Endothelial cell of hepatic sinusoid (primary cell): Measurements from ENCODE around the gene HDAC4.

ENCODE experiments used
- in situ Hi-C: cut with HindIII; loops from 2 replicates; pipeline ENCODE4 v1.10.0; 2017; ENCODE audit warnings: low sequenced_read_pairs

HDAC4 gene

GRCh38 chr2:239197146-239197545 lies 203.7 kb downstream of the HDAC4 start:
- in situ Hi-C loops, result no loop called here

GRCh38 chr2:239196474-239197021 lies 204.3 kb downstream of the HDAC4 start:
- in situ Hi-C loops, result no loop called here

- in situ Hi-C loops, result no loop called here
Observed at GRCh38 chr2:239195992-239196391, 204.8 kb downstream of the HDAC4 start.

- in situ Hi-C loops, result no loop called here
Observed at GRCh38 chr2:239195318-239195871, 205.4 kb downstream of the HDAC4 start.

- in situ Hi-C loops, result loop anchor here (5.0 kb wide), 1 partner anchor 57 kb away; no protein-coding TSS in a partner anchor
Observed at GRCh38 chr2:239194731-239195317, 206.0 kb downstream of the HDAC4 start.

GRCh38 chr2:239193925-239194677 lies 206.7 kb downstream of the HDAC4 start:
- in situ Hi-C loops, result loop anchor here (5.0 kb wide), 1 partner anchor 58 kb away; no protein-coding TSS in a partner anchor

GRCh38 chr2:239193401-239193811 lies 207.4 kb downstream of the HDAC4 start:
- in situ Hi-C loops, result loop anchor here (5.0 kb wide), 1 partner anchor 59 kb away; no protein-coding TSS in a partner anchor

GRCh38 chr2:239192975-239193374 lies 207.8 kb downstream of the HDAC4 start:
- in situ Hi-C loops, result loop anchor here (5.0 kb wide), 1 partner anchor 59 kb away; no protein-coding TSS in a partner anchor

GRCh38 chr2:239192456-239192855 lies 208.4 kb downstream of the HDAC4 start:
- in situ Hi-C loops, result loop anchor here (5.0 kb wide), 1 partner anchor 60 kb away; no protein-coding TSS in a partner anchor

GRCh38 chr2:239190921-239191885 lies 209.6 kb downstream of the HDAC4 start:
- in situ Hi-C loops, result loop anchor here (5.0 kb wide), 1 partner anchor 61 kb away; no protein-coding TSS in a partner anchor

- in situ Hi-C loops, result loop anchor here (5.0 kb wide), 1 partner anchor 62 kb away; no protein-coding TSS in a partner anchor
Observed at GRCh38 chr2:239190361-239190760, 210.5 kb downstream of the HDAC4 start.

- in situ Hi-C loops, result loop anchor here (5.0 kb wide), 1 partner anchor 63 kb away; no protein-coding TSS in a partner anchor
Observed at GRCh38 chr2:239189711-239190131, 211.1 kb downstream of the HDAC4 start.

GRCh38 chr2:239188536-239188935 lies 212.3 kb downstream of the HDAC4 start:
- in situ Hi-C loops, result no loop called here

- in situ Hi-C loops, result no loop called here
Observed at GRCh38 chr2:239187464-239188253, 213.2 kb downstream of the HDAC4 start.

GRCh38 chr2:239186516-239187357 lies 214.1 kb downstream of the HDAC4 start:
- in situ Hi-C loops, result no loop called here

GRCh38 chr2:239184968-239185903 lies 215.6 kb downstream of the HDAC4 start:
- in situ Hi-C loops, result no loop called here

GRCh38 chr2:239184179-239184578 lies 216.6 kb downstream of the HDAC4 start:
- in situ Hi-C loops, result no loop called here
